LNCaP clone FGC (cell line): Measurements from ENCODE around the gene ANKLE1.
A peak's percentile ranks its signal among the peaks of the same experiment; 100 is the strongest.

Source experiments
- DNase-seq: peaks from one replicate; pipeline ENCODE4 v3.0.0-alpha.2; 2011; ENCODE audit warnings: low read depth
- H3K4me3 ChIP-seq: 2 replicates; pipeline ENCODE4 v1.5.1; 2011; ENCODE audit warnings: mild to moderate bottlenecking, low read depth, low read length, control low read depth
- CTCF ChIP-seq: IDR thresholded peaks from 2 replicates; pipeline ENCODE4 v1.5.1; 2012; ENCODE audit warnings: mild to moderate bottlenecking; ENCODE audit not compliant: control insufficient read depth, insufficient read depth; ENCODE audit errors: extremely low read depth

ANKLE1 gene

GRCh38 chr19:17243211-17243829, 38.4 kb upstream of the ANKLE1 start:
- TF ChIP-seq CTCF, result no peak
- H3K4me3 ChIP-seq, result peak overlapping the region; percentile 96
- no peak for DNase-seq

- H3K4me3 ChIP-seq, result peak overlapping the region; percentile 96
- no peak for TF ChIP-seq CTCF
- no peak for DNase-seq
Observed at GRCh38 chr19:17243830-17244617, 37.7 kb upstream of the ANKLE1 start.

- peak overlapping the region; percentile 96 for H3K4me3 ChIP-seq
- no peak for TF ChIP-seq CTCF
- no peak for DNase-seq
Observed at GRCh38 chr19:17244618-17245534, 36.8 kb upstream of the ANKLE1 start.

GRCh38 chr19:17245535-17245984, 36.1 kb upstream of the ANKLE1 start, which contains the start of gene NR2F6:
Gene NR2F6, minus strand, starts transcription at chr19:17245919. Its CDS starts 699 bp downstream, at chr19:17245220.
- DNase-seq, result no peak
- H3K4me3 ChIP-seq, result peak within 1 kb of the TSS; percentile 96
- no peak for TF ChIP-seq CTCF

GRCh38 chr19:17246681-17247425, 34.8 kb upstream of the ANKLE1 start:
- H3K4me3 ChIP-seq, result peak overlapping the region; percentile 49; the same call in 1 of the 2 replicates
- TF ChIP-seq CTCF, result no peak
- no peak for DNase-seq

GRCh38 chr19:17248011-17248776, 33.5 kb upstream of the ANKLE1 start:
- TF ChIP-seq CTCF, result no peak
- no peak overlapping the region for H3K4me3 ChIP-seq
- no peak for DNase-seq
